GM23338 (cell line): ENCODE results near the gene CHGA. TPM values are rescaled to one million over a fixed set of nuclear protein-coding genes. Genes with fewer than 3 reads are reported as not detected.

Source experiments
- ATAC-seq: fragments of 200-7000 bp; cut with Tn5 transposase; 3 replicates; pipeline ENCODE4 v1.9.1; 2020
- DNase-seq: peaks from one replicate; pipeline ENCODE4 v3.0.0-alpha.2; 2015; ENCODE audit warnings: low spot score
- H2AFZ ChIP-seq: fragments of 200-600 bp; sonication (generic); 2 replicates; pipeline ENCODE4 v1.8.0; 2016; ENCODE audit warnings: antibody characterized with exemption, mild to moderate bottlenecking, moderate library complexity
- H3F3A ChIP-seq: fragments of 200-600 bp; sonication (generic); replicated peaks from 2 replicates; pipeline ENCODE4 v1.8.0; 2017; ENCODE audit warnings: antibody characterized with exemption, mixed run types, low read depth
- H3K27ac ChIP-seq: fragments of 200-600 bp; sonication (generic); 2 replicates; pipeline ENCODE4 v1.6.1; 2016; ENCODE audit warnings: low read depth
- H3K27me3 ChIP-seq: fragments of 200-600 bp; sonication (generic); 2 replicates; pipeline ENCODE4 v1.8.0; 2016; ENCODE audit warnings: mild to moderate bottlenecking, mixed run types, moderate library complexity; ENCODE audit not compliant: insufficient read depth
- H3K36me3 ChIP-seq: fragments of 200-600 bp; sonication (generic); 2 replicates; pipeline ENCODE4 v1.8.0; 2016; ENCODE audit warnings: mild to moderate bottlenecking; ENCODE audit not compliant: insufficient read depth
- H3K4me1 ChIP-seq: fragments of 200-600 bp; sonication (generic); 2 replicates; pipeline ENCODE4 v1.8.0; 2016; ENCODE audit warnings: mild to moderate bottlenecking, moderate library complexity; ENCODE audit not compliant: insufficient read depth
- H3K4me2 ChIP-seq: fragments of 200-600 bp; sonication (generic); 2 replicates; pipeline ENCODE4 v1.7.1; 2017; ENCODE audit warnings: mixed run types
- H3K4me3 ChIP-seq: fragments of 200-600 bp; sonication (generic); 2 replicates; pipeline ENCODE4 v1.6.1; 2016; ENCODE audit warnings: mixed run types
- H3K79me2 ChIP-seq: fragments of 200-600 bp; sonication (generic); replicated peaks from 2 replicates; pipeline ENCODE4 v1.8.0; 2017; ENCODE audit warnings: mild to moderate bottlenecking; ENCODE audit not compliant: insufficient read depth
- H3K9me2 ChIP-seq: fragments of 200-600 bp; sonication (generic); 2 replicates; pipeline ENCODE4 v1.8.0; 2017; ENCODE audit not compliant: insufficient read depth
- H4K20me1 ChIP-seq: fragments of 200-600 bp; sonication (generic); replicated peaks from 2 replicates; pipeline ENCODE4 v1.8.0; 2017; ENCODE audit warnings: mild to moderate bottlenecking; ENCODE audit not compliant: insufficient read depth
- H3K27ac Mint-ChIP-seq: 2 replicates; pipeline ENCODE4 v1.8.0; 2020; ENCODE audit warnings: inconsistent platforms, mild to moderate bottlenecking, moderate library complexity, mixed read lengths
- H3K27me3 Mint-ChIP-seq: 3 replicates; pipeline ENCODE4 v1.8.0; 2022; ENCODE audit warnings: low read depth, mild to moderate bottlenecking, moderate library complexity, mixed read lengths, inconsistent platforms; ENCODE audit not compliant: insufficient read depth, poor library complexity
- H3K36me3 Mint-ChIP-seq: 3 replicates; pipeline ENCODE4 v1.8.0; 2021; ENCODE audit warnings: low read depth, mild to moderate bottlenecking, inconsistent platforms, moderate library complexity, mixed read lengths
- H3K4me1 Mint-ChIP-seq: 3 replicates; pipeline ENCODE4 v1.8.0; 2020; ENCODE audit warnings: mild to moderate bottlenecking, inconsistent platforms, mixed read lengths
- H3K4me3 Mint-ChIP-seq: 3 replicates; pipeline ENCODE4 v1.8.0; 2021; ENCODE audit warnings: moderate library complexity, mild to moderate bottlenecking, inconsistent platforms, mixed read lengths
- H3K9me3 Mint-ChIP-seq: 3 replicates; pipeline ENCODE4 v1.8.0; 2020; ENCODE audit warnings: moderate library complexity, mild to moderate bottlenecking, inconsistent platforms, mixed read lengths
- CREB1 ChIP-seq: fragments of 250-450 bp; sonication (Bioruptor Pico); IDR thresholded peaks from 2 replicates; pipeline ENCODE4 v1.5.0; 2020; ENCODE audit warnings: low read depth, mild to moderate bottlenecking, moderate library complexity
- EZH2 ChIP-seq: fragments of 200-600 bp; sonication (generic); IDR thresholded peaks from one replicate; pipeline ENCODE4 v1.8.0; 2017; ENCODE audit warnings: antibody characterized with exemption, mild to moderate bottlenecking, low read depth; ENCODE audit not compliant: unreplicated experiment
- EZH2phosphoT487 ChIP-seq: fragments of 200-600 bp; sonication (generic); IDR thresholded peaks from one replicate; pipeline ENCODE4 v1.8.1; 2018; ENCODE audit warnings: antibody characterized with exemption; ENCODE audit not compliant: unreplicated experiment
- JUNB ChIP-seq: IDR thresholded peaks from one replicate; pipeline ENCODE4 v1.6.1; 2016; ENCODE audit warnings: antibody characterized with exemption; ENCODE audit not compliant: unreplicated experiment
- NANOG ChIP-seq: IDR thresholded peaks from 2 replicates; pipeline ENCODE4 v1.6.1; 2016; ENCODE audit warnings: antibody characterized with exemption, borderline replicate concordance
- POLR2AphosphoS5 ChIP-seq: IDR thresholded peaks from 2 replicates; pipeline ENCODE4 v1.6.1; 2016; ENCODE audit warnings: antibody characterized with exemption, low read depth
- STAT1 ChIP-seq: IDR thresholded peaks from one replicate; pipeline ENCODE4 v1.6.1; 2016; ENCODE audit warnings: antibody characterized with exemption; ENCODE audit not compliant: unreplicated experiment
- ZNF114 ChIP-seq: fragments of 250-450 bp; sonication (Bioruptor Pico); IDR thresholded peaks from 2 replicates; pipeline ENCODE4 v1.5.0; 2020; ENCODE audit warnings: mild to moderate bottlenecking, moderate library complexity
- ZNF331 ChIP-seq: fragments of 250-450 bp; sonication (Bioruptor Pico); IDR thresholded peaks from 2 replicates; pipeline ENCODE4 v1.5.0; 2020; ENCODE audit warnings: low read depth, mild to moderate bottlenecking, moderate library complexity
- polyA plus RNA-seq: library from polyadenylated mRNA; unstranded; fragments of >200 nt; fragmentation: Nextera tagmentation; extraction: Ambion mirVana; gene quantifications from 2 replicates; pipeline ENCODE4 v1.2.1, GENCODE V29; 2016
- total RNA-seq: library from RNA; depleted of rRNA; stranded (reverse); fragments of >200 nt; shearing (Covaris generic); gene quantifications from 2 replicates; pipeline ENCODE4 v1.2.3, GENCODE V29; 2014
- TF ChIP-seq, protein P1 (sequence below): IDR thresholded peaks from 2 replicates; pipeline ENCODE4 v1.6.1; 2016; ENCODE audit warnings: antibody characterized with exemption
- TF ChIP-seq, protein P2 (sequence below): fragments of 250-450 bp; sonication (Bioruptor Pico); IDR thresholded peaks from 2 replicates; pipeline ENCODE4 v1.5.0; 2020; ENCODE audit warnings: mild to moderate bottlenecking, moderate library complexity
- TF ChIP-seq, protein P3 (sequence below), 2 experiments: fragments of 200-600 bp in 1 of 2; sonication (generic) in 1 of 2; conservative IDR thresholded peaks; 2 replicates each; pipeline versions ENCODE4 v1.5.1 to v1.6.1; 2016 to 2017; ENCODE audit warnings: antibody characterized with exemption in 2 of 2, low read depth in 2 of 2, mild to moderate bottlenecking in 2 of 2, moderate library complexity in 1 of 2
- TF ChIP-seq, protein P4 (sequence below): IDR thresholded peaks from one replicate; pipeline ENCODE4 v1.6.1; 2018; ENCODE audit warnings: antibody characterized with exemption; ENCODE audit not compliant: unreplicated experiment

The CHGA gene
- total and polyA plus RNA-seq, 2 experiments from 2014 or later = 13.9 to 19.6 TPM

DNA sequence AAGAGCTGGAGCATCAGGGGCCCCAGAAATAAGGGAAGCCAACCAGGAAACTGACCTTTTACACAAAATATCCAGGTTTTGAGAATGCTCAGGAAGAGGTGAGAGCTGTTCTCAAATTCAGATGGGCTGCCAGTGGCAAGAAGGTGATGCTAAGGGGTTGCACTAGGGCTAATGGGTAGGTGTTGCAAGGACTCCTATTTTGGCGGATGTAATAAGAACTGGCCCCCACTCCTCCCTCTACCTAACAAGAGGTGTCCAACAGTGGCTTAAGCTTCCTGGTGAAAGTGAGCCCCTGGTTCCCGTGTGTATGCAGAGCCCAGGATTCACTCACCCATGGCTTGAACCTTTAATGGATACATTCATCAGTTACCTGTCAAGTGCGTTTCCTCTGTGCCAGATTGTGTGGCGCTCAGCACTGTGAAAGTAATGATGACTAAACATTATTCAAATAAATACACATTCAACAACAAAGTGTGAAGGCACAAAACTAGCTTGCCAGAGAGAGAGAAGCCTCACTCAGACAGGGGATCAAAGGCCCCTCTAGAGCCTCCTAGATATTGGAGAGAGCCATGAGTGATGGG lies 705 bp upstream of the CHGA start:
- Histone ChIP-seq H4K20me1 (no peaks in the 10 kb centered on the region), H3K9me2 (no peaks in the 10 kb centered on the region), H2AFZ (peak overlapping the region; percentile 80), H3K36me3 (no peaks in the 10 kb centered on the region), H3K4me2 (peak overlapping the region; percentile 90), H3K4me1 (peaks cover 10% of the 10 kb centered on the region; the same call in 1 of the 2 replicates), H3F3A (0 out of 2 replicates have a peak, but pooled peaks cover 2% of the 10 kb centered on the region), H3K27ac (no peak overlapping the region), H3K79me2 (no peaks in the 10 kb centered on the region), H3K27me3 (peaks cover 15% of the 10 kb centered on the region), H3K4me3 (peak overlapping the region; percentile 67)
- peaks cover 28% of the 10 kb centered on the region for H3K36me3 Mint-ChIP-seq
- peak overlapping the region; percentile 89 for H3K4me3 Mint-ChIP-seq
- no peak overlapping the region for H3K27ac Mint-ChIP-seq
- peaks cover 4% of the 10 kb centered on the region; the same call in 2 of the 3 replicates for H3K9me3 Mint-ChIP-seq
- no peak for DNase-seq
- H3K4me1 Mint-ChIP-seq = peaks cover 22% of the 10 kb centered on the region
- peaks cover 30% of the 10 kb centered on the region for H3K27me3 Mint-ChIP-seq
- TF ChIP-seq EZH2 (no peak), NANOG (no peak), JUNB (no peak), POLR2AphosphoS5 (no peak), STAT1 (no peak), ZNF331 (no peak), ZNF114 (CRISPR knock-in tag) (no peak), CREB1 (CRISPR knock-in tag) (no peak), EZH2phosphoT487 (no peak)
- TF ChIP-seq, protein P1, sequence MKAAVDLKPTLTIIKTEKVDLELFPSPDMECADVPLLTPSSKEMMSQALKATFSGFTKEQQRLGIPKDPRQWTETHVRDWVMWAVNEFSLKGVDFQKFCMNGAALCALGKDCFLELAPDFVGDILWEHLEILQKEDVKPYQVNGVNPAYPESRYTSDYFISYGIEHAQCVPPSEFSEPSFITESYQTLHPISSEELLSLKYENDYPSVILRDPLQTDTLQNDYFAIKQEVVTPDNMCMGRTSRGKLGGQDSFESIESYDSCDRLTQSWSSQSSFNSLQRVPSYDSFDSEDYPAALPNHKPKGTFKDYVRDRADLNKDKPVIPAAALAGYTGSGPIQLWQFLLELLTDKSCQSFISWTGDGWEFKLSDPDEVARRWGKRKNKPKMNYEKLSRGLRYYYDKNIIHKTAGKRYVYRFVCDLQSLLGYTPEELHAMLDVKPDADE = no peak
- TF ChIP-seq, protein P2, sequence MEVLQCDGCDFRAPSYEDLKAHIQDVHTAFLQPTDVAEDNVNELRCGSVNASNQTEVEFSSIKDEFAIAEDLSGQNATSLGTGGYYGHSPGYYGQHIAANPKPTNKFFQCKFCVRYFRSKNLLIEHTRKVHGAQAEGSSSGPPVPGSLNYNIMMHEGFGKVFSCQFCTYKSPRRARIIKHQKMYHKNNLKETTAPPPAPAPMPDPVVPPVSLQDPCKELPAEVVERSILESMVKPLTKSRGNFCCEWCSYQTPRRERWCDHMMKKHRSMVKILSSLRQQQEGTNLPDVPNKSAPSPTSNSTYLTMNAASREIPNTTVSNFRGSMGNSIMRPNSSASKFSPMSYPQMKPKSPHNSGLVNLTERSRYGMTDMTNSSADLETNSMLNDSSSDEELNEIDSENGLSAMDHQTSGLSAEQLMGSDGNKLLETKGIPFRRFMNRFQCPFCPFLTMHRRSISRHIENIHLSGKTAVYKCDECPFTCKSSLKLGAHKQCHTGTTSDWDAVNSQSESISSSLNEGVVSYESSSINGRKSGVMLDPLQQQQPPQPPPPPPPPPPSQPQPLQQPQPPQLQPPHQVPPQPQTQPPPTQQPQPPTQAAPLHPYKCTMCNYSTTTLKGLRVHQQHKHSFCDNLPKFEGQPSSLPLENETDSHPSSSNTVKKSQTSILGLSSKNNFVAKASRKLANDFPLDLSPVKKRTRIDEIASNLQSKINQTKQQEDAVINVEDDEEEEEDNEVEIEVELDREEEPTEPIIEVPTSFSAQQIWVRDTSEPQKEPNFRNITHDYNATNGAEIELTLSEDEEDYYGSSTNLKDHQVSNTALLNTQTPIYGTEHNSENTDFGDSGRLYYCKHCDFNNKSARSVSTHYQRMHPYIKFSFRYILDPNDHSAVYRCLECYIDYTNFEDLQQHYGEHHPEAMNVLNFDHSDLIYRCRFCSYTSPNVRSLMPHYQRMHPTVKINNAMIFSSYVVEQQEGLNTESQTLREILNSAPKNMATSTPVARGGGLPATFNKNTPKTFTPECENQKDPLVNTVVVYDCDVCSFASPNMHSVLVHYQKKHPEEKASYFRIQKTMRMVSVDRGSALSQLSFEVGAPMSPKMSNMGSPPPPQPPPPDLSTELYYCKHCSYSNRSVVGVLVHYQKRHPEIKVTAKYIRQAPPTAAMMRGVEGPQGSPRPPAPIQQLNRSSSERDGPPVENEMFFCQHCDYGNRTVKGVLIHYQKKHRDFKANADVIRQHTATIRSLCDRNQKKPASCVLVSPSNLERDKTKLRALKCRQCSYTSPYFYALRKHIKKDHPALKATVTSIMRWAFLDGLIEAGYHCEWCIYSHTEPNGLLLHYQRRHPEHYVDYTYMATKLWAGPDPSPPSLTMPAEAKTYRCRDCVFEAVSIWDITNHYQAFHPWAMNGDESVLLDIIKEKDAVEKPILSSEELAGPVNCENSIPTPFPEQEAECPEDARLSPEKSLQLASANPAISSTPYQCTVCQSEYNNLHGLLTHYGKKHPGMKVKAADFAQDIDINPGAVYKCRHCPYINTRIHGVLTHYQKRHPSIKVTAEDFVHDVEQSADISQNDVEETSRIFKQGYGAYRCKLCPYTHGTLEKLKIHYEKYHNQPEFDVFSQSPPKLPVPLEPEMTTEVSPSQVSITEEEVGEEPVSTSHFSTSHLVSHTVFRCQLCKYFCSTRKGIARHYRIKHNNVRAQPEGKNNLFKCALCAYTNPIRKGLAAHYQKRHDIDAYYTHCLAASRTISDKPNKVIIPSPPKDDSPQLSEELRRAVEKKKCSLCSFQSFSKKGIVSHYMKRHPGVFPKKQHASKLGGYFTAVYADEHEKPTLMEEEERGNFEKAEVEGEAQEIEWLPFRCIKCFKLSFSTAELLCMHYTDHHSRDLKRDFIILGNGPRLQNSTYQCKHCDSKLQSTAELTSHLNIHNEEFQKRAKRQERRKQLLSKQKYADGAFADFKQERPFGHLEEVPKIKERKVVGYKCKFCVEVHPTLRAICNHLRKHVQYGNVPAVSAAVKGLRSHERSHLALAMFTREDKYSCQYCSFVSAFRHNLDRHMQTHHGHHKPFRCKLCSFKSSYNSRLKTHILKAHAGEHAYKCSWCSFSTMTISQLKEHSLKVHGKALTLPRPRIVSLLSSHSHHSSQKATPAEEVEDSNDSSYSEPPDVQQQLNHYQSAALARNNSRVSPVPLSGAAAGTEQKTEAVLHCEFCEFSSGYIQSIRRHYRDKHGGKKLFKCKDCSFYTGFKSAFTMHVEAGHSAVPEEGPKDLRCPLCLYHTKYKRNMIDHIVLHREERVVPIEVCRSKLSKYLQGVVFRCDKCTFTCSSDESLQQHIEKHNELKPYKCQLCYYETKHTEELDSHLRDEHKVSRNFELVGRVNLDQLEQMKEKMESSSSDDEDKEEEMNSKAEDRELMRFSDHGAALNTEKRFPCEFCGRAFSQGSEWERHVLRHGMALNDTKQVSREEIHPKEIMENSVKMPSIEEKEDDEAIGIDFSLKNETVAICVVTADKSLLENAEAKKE = no peak
- TF ChIP-seq, protein P3, sequence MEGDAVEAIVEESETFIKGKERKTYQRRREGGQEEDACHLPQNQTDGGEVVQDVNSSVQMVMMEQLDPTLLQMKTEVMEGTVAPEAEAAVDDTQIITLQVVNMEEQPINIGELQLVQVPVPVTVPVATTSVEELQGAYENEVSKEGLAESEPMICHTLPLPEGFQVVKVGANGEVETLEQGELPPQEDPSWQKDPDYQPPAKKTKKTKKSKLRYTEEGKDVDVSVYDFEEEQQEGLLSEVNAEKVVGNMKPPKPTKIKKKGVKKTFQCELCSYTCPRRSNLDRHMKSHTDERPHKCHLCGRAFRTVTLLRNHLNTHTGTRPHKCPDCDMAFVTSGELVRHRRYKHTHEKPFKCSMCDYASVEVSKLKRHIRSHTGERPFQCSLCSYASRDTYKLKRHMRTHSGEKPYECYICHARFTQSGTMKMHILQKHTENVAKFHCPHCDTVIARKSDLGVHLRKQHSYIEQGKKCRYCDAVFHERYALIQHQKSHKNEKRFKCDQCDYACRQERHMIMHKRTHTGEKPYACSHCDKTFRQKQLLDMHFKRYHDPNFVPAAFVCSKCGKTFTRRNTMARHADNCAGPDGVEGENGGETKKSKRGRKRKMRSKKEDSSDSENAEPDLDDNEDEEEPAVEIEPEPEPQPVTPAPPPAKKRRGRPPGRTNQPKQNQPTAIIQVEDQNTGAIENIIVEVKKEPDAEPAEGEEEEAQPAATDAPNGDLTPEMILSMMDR (conservative IDR thresholded peaks at IDR 0.05; ENCODE audit: low read depth in 2 of 2) = no peak
- TF ChIP-seq, protein P4, sequence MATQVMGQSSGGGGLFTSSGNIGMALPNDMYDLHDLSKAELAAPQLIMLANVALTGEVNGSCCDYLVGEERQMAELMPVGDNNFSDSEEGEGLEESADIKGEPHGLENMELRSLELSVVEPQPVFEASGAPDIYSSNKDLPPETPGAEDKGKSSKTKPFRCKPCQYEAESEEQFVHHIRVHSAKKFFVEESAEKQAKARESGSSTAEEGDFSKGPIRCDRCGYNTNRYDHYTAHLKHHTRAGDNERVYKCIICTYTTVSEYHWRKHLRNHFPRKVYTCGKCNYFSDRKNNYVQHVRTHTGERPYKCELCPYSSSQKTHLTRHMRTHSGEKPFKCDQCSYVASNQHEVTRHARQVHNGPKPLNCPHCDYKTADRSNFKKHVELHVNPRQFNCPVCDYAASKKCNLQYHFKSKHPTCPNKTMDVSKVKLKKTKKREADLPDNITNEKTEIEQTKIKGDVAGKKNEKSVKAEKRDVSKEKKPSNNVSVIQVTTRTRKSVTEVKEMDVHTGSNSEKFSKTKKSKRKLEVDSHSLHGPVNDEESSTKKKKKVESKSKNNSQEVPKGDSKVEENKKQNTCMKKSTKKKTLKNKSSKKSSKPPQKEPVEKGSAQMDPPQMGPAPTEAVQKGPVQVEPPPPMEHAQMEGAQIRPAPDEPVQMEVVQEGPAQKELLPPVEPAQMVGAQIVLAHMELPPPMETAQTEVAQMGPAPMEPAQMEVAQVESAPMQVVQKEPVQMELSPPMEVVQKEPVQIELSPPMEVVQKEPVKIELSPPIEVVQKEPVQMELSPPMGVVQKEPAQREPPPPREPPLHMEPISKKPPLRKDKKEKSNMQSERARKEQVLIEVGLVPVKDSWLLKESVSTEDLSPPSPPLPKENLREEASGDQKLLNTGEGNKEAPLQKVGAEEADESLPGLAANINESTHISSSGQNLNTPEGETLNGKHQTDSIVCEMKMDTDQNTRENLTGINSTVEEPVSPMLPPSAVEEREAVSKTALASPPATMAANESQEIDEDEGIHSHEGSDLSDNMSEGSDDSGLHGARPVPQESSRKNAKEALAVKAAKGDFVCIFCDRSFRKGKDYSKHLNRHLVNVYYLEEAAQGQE = no peak
- no peak for ATAC-seq
